H1 (cell line): ENCODE measurements around the gene PDE3A. TPM values are rescaled to one million over a fixed set of nuclear protein-coding genes. Genes with fewer than 3 reads are reported as not detected.

Experiments used
- ATF2 ChIP-seq: IDR thresholded peaks from 2 replicates; pipeline ENCODE4 v1.6.1; 2012; ENCODE audit warnings: low read length, inconsistent platforms
- CTCF ChIP-seq, 3 experiments: IDR thresholded peaks; 1 replicate in 2 of 3; 2 replicates in 1 of 3; pipeline versions ENCODE4 v1.5.1 to v1.6.1; 2011; ENCODE audit warnings: low read length in 3 of 3, mild to moderate bottlenecking in 3 of 3, inconsistent platforms in 2 of 3, low read depth in 1 of 3, moderate library complexity in 1 of 3; ENCODE audit not compliant: insufficient read depth in 1 of 3; ENCODE audit errors: control extremely low read depth in 1 of 3
- PHF8 ChIP-seq: fragments of 200-600 bp; sonication (generic); conservative IDR thresholded peaks from 2 replicates; pipeline ENCODE4 v1.7.1; 2012; ENCODE audit warnings: low read depth, mild to moderate bottlenecking, inconsistent platforms, low read length, moderate library complexity
- TAF1 ChIP-seq: IDR thresholded peaks from 2 replicates; pipeline ENCODE4 v1.6.1; 2011; ENCODE audit warnings: mild to moderate bottlenecking, low read depth, low read length
- polyA plus RNA-seq, 7 experiments: library from polyadenylated mRNA; depleted of rRNA in 3 of 7; stranded (reverse) in 5 of 7; unstranded in 2 of 7; fragments of >200 nt in 5 of 7; fragments of 200-250 nt in 2 of 7; gene quantifications; 1 replicate in 5 of 7; 2 replicates in 1 of 7; 4 replicates in 1 of 7; pipeline versions ENCODE4 v1.2.1 to v1.2.3, GENCODE V29; 2011 to 2013; ENCODE audit warnings: missing spikeins in 2 of 7, mixed read lengths in 2 of 7
- total RNA-seq: library from RNA; stranded (reverse); fragmentation: NEBNext Ultra II Directional; extraction: Animal tissue kit (Norgen Biotek cat#: 25700); gene quantifications from 2 replicates; pipeline ENCODE4 v1.2.1, GENCODE V29; 2021

The PDE3A gene
- total and polyA plus RNA-seq, 2 of the 8 experiments (the other 6 are each of a cell fraction or from before 2014, with no cell fraction given): 1.4 to 3.4 TPM

- TF ChIP-seq CTCF (IDR thresholded peaks at IDR 0.05; ENCODE audit: control extremely low read depth in 1 of 3, insufficient read depth in 1 of 3, low read depth in 1 of 3, low read length in 3 of 3) (no peak), PHF8 (no peak), ATF2 (no peak), TAF1 (no peak)
Observed at GRCh38 chr12:20628999-20629398, 260.7 kb downstream of the PDE3A start (continued).
